ENCODE results near the gene ENTREP3.
"Not testable (repeated sequence)": the region's sequence is repeated elsewhere in the genome, so short reads cannot be mapped to it uniquely, and the experiment has no call there.

The ENTREP3 gene

GRCh38 chr1:155250633-155251449, 4.4 kb downstream of the ENTREP3 start:
- DNase-seq, result peak; percentile 99

DNA sequence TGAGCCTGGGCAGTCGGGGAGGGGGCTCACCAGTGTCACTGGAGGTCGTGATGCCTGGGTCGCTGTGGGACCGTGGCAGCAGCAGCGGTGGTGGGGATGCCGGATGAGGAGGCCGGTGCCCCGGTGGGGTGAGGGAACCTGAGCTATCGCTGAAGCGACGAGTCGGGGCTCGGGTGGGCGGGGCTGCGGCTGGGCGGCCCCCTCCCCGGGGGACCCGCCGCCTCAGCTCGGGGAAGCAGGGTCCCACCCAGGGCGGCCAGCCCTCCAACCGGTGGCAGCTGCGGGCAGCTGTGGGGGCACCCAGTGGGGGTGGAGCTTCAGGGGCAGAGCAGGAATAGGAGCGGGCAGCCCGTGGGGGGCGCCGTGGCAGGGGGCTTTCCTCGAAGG, 5.0 kb downstream of the ENTREP3 start:
- DNase-seq, result no peak

DNA sequence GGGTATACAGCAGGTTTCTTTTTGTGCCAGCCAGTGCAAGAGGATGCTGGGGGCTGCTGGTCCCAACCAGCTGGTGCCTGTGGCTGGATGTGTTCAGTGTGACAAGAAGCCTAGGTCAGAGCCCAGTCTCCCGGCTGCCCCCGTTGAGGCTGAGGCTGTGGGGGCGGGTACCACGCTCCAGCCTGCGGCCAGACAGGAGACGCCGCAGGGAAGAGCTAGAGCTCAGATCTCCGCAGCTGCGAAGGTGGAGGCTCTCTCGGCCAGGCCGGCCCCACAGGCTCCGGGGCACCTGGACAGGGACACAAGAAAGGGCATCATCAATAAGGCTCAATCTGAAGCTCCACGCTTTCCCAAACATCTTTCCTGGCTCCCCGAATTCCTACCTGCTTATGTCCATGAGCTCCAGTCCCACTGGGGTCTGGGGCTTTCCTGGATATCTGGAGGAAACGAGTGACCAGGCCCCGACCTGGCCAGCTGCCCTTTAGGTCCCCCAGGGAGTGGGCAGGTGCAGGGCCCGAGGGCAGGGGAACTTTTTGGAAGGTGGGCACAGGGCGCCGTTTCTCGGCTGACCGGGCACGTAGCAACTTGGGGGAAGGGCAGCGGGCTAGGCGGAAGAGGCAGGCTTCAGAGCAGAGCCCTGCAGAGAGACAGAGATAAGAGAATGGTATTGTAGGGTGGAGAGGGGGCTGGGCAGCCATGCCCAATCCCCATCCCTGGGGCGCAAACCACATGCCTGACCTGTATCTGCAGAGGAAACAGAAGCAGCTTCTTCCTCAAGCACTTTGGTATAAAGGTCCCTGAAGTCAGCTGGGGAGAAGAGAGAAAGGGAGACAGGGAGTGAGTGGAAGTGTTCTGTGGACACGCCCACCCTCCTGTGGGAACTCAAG, 7.4 kb downstream of the ENTREP3 start:
- DNase-seq, result no peak

- DNase-seq, result not testable (repeated sequence)
These were observed 8.5 kb downstream of the ENTREP3 start for GRCh38 chr1:155246796-155247195.

DNA sequence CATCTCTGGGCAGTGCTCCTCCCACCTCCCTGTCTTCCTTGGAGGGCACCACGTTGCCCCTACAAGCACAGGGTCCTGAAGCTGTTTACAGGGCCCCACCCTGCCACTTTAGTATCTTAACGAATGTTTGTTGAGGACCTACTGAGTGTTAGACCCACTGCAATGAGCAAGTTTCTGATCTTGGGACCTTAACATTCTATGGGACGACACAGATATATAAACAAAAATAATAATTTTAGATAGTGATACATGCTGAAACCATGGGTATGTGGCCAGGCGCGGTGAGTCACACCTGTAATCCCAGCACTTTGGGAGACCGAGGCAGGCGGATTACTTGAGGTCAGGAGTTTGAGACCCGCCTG, 10.1 kb downstream of the ENTREP3 start:
- no peak for DNase-seq

DNA sequence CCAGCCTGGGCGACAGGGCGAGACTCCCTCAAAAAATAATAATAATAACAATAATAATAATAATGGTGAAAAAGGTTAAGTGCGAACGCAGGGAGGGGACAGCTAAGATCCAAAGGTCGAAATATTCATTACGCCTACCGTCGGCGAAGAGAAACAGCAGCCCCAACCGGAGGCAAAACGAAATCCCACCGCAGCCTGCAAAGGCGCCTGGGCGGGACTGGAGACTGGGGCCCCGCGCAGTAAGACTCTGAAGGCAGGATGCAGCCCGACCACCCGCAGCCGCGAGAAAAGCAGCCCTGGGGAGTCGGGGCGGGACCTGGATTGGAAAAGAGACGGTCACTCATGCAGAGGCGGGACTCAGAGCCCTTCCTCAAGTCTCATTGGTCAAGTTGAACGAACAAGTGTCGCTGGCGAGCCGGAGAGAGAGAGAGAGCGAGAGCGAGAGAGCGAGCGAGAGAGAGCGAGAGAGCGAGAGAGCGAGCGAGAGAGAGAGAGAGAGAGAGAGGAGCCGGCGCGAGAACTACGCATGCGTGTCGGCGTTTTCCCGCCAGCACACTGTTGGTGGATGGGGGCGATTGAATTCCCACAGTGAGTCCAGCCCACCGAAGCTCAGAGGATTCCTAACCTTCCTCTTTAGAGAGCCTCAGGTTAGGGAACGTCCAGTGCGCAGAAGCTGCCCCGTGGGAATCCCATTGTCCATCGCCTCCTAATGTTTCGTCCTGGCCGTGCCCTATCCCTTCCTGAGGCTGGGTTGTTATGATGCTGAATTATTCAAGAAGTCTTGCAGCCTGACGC, 10.7 kb downstream of the ENTREP3 start:
- peak; percentile 96 for DNase-seq

- no peak for DNase-seq
These were observed 12.4 kb downstream of the ENTREP3 start for GRCh38 chr1:155242805-155243358.

GRCh38 chr1:155241841-155242264, 13.4 kb downstream of the ENTREP3 start:
- DNase-seq, result no peak

DNA sequence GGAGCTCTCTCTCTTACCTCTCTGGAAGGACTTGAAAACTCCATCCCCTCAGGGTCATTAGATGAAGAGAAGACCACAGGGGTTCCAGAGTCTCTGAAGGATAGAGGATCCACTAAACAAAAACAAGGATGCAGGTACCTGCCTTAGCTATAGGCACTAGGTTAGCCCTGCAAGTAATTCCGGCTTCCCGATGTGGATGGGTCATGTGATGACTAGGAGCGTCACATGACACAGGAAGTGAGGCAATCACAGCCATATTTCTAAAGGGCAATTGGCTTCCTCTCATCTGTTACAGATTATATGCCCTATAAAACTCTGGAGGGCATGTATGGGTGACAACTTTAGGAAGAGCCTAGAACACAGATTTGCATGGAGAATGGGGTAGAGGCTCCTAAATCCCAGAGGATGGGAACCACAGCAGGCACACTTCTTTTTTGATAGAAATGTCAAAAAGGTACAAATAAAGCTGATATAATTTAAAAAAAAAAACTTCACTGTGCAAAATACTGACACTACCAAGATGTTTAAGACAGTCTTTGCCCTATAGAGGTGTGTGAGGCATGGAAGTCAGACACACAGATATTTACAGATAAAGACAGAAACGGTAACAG, 14.1 kb downstream of the ENTREP3 start:
- DNase-seq, result peak; percentile 79

DNA sequence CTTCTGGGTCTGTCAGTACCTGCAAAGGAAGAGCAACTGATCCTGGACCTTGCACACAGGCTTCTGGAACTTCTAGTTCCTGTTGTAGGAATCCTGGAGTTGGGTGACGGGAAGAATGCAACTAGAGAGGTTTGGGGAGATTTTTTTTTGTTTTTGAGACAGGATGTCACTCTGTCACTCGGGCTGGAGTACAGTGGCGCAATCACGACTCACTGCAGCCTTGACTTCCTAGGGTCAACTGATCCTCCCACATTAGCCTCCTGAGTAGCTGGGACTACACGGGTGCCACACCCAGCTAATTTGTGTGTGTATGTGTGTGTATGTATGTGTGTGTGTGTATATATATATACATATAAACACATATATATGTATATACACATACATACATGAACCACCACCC, 18.8 kb downstream of the ENTREP3 start:
- DNase-seq, result no peak

DNA sequence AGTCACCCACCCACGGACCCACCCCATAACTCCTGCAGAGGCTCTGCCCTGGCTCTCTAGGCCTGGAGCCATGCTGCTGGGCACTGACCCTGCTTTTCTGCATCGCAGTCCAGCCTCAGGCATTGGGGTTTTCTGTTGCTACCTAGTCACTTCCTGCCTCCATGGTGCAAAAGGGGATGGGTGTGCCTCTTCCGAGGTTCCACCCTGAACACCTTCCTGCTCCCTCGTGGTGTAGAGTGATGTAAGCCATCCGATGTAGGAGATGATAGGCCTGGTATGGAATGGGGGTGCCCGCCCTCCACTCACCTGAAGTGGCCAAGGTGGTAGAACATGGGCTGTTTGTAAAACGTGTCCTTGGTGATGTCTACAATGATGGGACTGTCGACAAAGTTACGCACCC, 19.9 kb downstream of the ENTREP3 start:
- DNase-seq, result not testable (repeated sequence)

GRCh38 chr1:155233502-155233901, 21.8 kb downstream of the ENTREP3 start:
- DNase-seq, result not testable (repeated sequence)

- not testable (repeated sequence) for DNase-seq
These were observed 23.0 kb downstream of the ENTREP3 start for GRCh38 chr1:155232001-155232978.

DNA sequence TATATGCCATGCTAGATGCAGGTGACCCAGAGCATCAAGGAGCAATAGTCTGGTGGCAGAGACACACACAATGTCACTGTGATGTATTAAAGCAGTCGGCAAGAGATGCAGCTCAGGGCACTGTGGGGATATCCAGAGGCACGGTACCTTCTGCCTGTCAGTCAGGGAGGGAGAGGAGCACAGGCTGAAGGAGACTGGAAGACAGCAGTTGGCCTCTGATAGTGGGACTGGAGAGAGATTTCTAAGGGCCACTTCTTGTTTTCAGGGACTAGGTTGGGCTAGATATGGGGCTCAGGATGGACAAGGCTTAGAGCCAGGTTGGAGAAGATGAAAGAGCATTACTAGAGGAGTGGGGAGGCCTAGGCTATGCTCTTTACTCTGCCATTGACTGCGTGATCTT, 24.0 kb downstream of the ENTREP3 start:
- DNase-seq, result not testable (repeated sequence)

DNA sequence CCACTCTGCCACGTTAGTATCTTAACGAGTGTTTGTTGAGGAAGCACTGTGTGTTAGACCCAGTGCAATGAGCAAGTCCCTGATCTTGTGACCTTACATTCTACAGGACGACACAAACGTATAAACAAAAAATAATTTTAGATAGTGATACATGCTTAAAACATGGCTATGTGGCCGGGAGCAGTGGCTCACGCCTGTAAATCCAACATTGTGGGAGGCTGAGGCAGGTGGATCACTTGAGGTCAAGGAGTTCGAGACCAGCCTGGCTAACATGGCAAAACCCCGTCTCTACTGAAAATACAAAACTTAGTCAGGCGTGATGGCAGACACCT, 27.2 kb downstream of the ENTREP3 start:
- DNase-seq, result no peak

DNA sequence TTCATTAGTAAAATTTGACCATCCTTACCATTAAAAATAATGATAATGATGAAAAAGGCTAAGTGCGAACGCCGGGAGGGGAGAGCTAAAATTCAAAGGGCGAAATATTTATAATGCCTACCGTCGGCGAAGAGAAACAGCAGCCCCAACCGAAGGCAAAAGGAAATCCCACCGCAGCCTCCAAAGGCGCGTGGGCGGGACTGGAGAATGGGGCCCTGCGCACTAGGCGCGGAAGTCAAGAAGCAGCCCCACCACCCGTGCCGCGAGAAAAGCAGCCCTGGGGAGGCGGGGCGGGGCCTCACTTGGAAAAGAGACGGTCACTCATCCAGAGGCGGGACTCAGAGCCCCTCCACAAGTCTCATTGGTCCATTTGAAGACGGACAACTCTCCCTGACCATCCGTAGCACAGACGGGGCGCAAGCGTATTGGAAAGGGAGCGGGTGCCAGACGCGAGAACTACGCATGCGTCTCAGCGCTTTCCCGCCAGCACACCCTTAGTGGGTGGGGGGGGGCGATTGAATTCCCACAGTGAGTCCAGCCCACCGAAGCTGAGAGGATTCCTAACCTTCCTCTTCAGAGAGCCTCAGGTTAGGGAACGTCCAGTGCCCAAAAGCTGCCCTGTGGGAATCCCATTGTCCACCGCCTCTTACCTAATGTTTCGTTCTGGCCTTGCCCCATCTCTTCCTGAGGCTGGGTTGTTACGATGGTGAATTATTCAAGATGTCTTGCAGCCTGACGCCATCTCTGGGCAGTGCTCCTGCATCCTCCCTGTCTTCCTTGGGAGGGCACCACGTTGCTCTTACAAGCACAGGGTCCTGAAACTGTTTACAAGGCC, 27.8 kb downstream of the ENTREP3 start:
- peak; percentile 100 for DNase-seq

- peak; percentile 96 for DNase-seq
These were observed 28.4 kb downstream of the ENTREP3 start for GRCh38 chr1:155226910-155227260.

DNA sequence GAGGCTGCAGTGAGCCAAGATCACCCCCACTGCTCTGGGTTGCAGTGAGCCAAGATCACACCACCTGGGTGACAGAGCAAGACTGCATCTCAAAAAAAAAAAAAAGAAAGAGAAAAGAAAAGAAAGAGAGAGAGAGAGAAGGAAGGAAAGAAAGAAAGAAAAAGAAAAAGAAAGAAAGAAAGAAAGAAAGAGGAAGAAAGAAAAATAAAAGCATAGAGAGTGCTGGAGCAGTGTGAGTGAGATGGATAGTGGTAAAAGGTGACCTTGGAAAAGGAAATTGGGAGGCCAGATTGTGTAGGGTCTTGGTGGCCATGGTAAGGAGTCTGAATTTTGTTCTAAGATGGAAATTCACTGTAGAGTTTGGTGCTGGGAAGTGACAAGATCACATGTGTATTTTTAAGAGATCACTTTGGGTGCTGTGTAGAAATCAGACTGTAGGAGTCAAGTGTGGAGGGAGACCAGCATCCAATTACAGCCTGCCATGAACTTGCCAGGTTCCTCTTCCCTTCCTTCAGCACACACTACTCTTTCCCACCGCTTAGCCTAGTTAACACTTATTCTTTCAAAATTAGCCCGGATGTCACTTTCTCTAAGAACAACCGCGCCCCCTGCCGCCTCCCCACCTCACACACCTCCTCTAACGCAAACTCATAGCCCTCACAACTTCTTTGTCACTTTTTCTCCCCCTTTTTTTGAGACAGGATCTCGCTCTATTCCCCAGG, 28.9 kb downstream of the ENTREP3 start:
- no peak for DNase-seq

GRCh38 chr1:155225404-155225759, 29.9 kb downstream of the ENTREP3 start:
- peak; percentile 60 for DNase-seq

DNA sequence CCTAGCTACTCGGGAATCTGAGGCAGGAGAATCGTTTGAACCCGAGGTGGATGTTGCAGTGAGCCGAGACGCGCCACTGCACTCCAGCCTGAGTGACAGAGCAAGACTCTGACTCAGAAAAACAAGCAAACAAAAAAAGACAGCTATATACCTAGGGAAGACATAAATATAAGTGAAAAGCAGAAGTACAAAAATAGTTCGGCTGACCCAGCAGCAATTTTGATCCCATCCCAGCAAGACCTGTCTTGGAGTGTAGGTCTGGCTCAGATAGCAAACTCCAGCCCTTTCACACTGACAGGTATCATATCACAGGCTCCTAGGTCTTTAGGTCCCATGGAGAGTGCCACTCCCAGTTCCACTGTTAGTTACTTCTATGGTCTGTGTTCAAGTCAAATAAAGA, 32.2 kb downstream of the ENTREP3 start:
- DNase-seq, result no peak
